CD14-positive monocyte (primary cell): ENCODE data around the gene SORBS2. TPM values are rescaled to one million over a fixed set of nuclear protein-coding genes. Genes with fewer than 3 reads are reported as not detected.

Experiments used
- DNase-seq, 3 donors: peaks; one replicate each; pipeline ENCODE4 v3.0.0-alpha.2; 2011 to 2022
- H2AFZ ChIP-seq: 2 replicates; pipeline ENCODE4 v1.6.0; 2012; ENCODE audit warnings: mild to moderate bottlenecking, low read depth, low read length, inconsistent platforms; ENCODE audit not compliant: insufficient read depth, poor library complexity, severe bottlenecking
- H3K27ac ChIP-seq, 2 donors: 1 replicate in 1 of 2; 2 replicates in 1 of 2; pipeline ENCODE4 v1.5.1; 2012 to 2013; ENCODE audit warnings: low read length in 2 of 2, control low read depth in 1 of 2, inconsistent platforms in 1 of 2, low read depth in 1 of 2, mild to moderate bottlenecking in 1 of 2
- H3K27me3 ChIP-seq, 2 donors: one replicate each; pipeline versions ENCODE4 v1.6.0 to v1.6.1; 2011 to 2013; ENCODE audit warnings: low read length in 2 of 2; ENCODE audit not compliant: control insufficient read depth in 2 of 2, insufficient read depth in 2 of 2
- H3K36me3 ChIP-seq, 2 donors: replicated peaks in 1 of 2; 1 replicate in 1 of 2; 2 replicates in 1 of 2; pipeline versions ENCODE4 v1.5.1 to v1.6.1; 2012 to 2013; ENCODE audit warnings: low read length in 2 of 2, control low read depth in 1 of 2, inconsistent platforms in 1 of 2, mild to moderate bottlenecking in 1 of 2; ENCODE audit not compliant: insufficient read depth in 2 of 2, control insufficient read depth in 1 of 2
- H3K4me1 ChIP-seq, 2 donors: 1 replicate in 1 of 2; 2 replicates in 1 of 2; pipeline versions ENCODE4 v1.5.1 to v1.6.1; 2012 to 2013; ENCODE audit warnings: low read length in 2 of 2, control low read depth in 1 of 2, inconsistent platforms in 1 of 2, mild to moderate bottlenecking in 1 of 2, moderate library complexity in 1 of 2; ENCODE audit not compliant: insufficient read depth in 2 of 2, control insufficient read depth in 1 of 2
- H3K4me2 ChIP-seq: replicated peaks from 2 replicates; pipeline ENCODE3; 2012; ENCODE audit warnings: low read length, moderate library complexity, mild to moderate bottlenecking; ENCODE audit not compliant: poor library complexity, severe bottlenecking; ENCODE audit errors: extremely low read depth
- H3K4me3 ChIP-seq, 3 experiments: fragments of 200-600 bp in 1 of 3; sonication (generic) in 1 of 3; replicated peaks in 1 of 3; 1 replicate in 2 of 3; 2 replicates in 1 of 3; pipeline ENCODE4 v1.5.1; 2011 to 2013; ENCODE audit warnings: low read length in 3 of 3, mild to moderate bottlenecking in 3 of 3, control low read depth in 2 of 3, low read depth in 2 of 3, inconsistent platforms in 1 of 3, moderate library complexity in 1 of 3
- H3K79me2 ChIP-seq: 2 replicates; pipeline ENCODE4 v1.6.0; 2012; ENCODE audit warnings: mild to moderate bottlenecking, control low read depth, inconsistent platforms, low read length, moderate library complexity; ENCODE audit not compliant: insufficient read depth
- H3K9ac ChIP-seq: 2 replicates; pipeline ENCODE4 v1.6.0; 2017; ENCODE audit warnings: low read length, mild to moderate bottlenecking; ENCODE audit not compliant: insufficient read depth, poor library complexity, severe bottlenecking
- H3K9me3 ChIP-seq, 2 donors: replicated peaks in 1 of 2; 1 replicate in 1 of 2; 2 replicates in 1 of 2; pipeline versions ENCODE4 v1.5.1 to v1.6.1; 2012 to 2013; ENCODE audit warnings: low read length in 2 of 2, control low read depth in 1 of 2; ENCODE audit not compliant: control insufficient read depth in 1 of 2, insufficient read depth in 1 of 2
- H4K20me1 ChIP-seq: 2 replicates; pipeline ENCODE4 v1.6.0; 2012; ENCODE audit warnings: mild to moderate bottlenecking, low read length, control low read depth, moderate library complexity; ENCODE audit not compliant: insufficient read depth
- H3K27ac Mint-ChIP-seq, 7 donors: one replicate each; pipeline ENCODE4 v1.8.0; 2020; ENCODE audit warnings: mild to moderate bottlenecking in 7 of 7, mixed read lengths in 7 of 7, moderate library complexity in 6 of 7, inconsistent platforms in 2 of 7
- H3K27me3 Mint-ChIP-seq, 3 donors: one replicate each; pipeline ENCODE4 v1.8.0; 2021 to 2022; ENCODE audit warnings: low read depth in 3 of 3, mild to moderate bottlenecking in 3 of 3, mixed read lengths in 3 of 3, moderate library complexity in 3 of 3, inconsistent platforms in 1 of 3
- H3K36me3 Mint-ChIP-seq, 2 donors: one replicate each; pipeline ENCODE4 v1.8.0; 2020; ENCODE audit warnings: mixed read lengths in 2 of 2, inconsistent platforms in 1 of 2, mild to moderate bottlenecking in 1 of 2
- H3K4me1 Mint-ChIP-seq: one replicate; pipeline ENCODE4 v1.8.0; 2020; ENCODE audit warnings: mild to moderate bottlenecking, mixed read lengths
- H3K4me3 Mint-ChIP-seq, 2 donors: one replicate each; pipeline ENCODE4 v1.8.0; 2020; ENCODE audit warnings: mild to moderate bottlenecking in 2 of 2, mixed read lengths in 2 of 2, moderate library complexity in 1 of 2
- H3K9me3 Mint-ChIP-seq, 7 donors: one replicate each; pipeline ENCODE4 v1.8.0; 2020 to 2022; ENCODE audit warnings: mixed read lengths in 7 of 7, mild to moderate bottlenecking in 6 of 7, moderate library complexity in 6 of 7, inconsistent platforms in 2 of 7
- CTCF ChIP-seq: fragments of 200-600 bp; IDR thresholded peaks from one replicate; pipeline ENCODE4 v1.8.0; 2022; ENCODE audit warnings: antibody characterized with exemption, mild to moderate bottlenecking
- WGBS: methylation state at CpG from one replicate; pipeline ENCODE4 v1.1.5; 2013; ENCODE audit warnings: missing lambda C conversion rate; ENCODE audit not compliant: insufficient coverage; 5-methylcytosine and 5-hydroxymethylcytosine counted together
- intact Hi-C, 2 donors: fragments of 100-400 bp; cut with micrococcal nuclease; formaldehyde crosslinking; loops; one replicate each; pipeline versions ENCODE4 v1.15.0 to v1.15.1; 2023
- polyA plus RNA-seq, 3 donors: library from polyadenylated mRNA; depleted of rRNA in 1 of 3; unstranded in 2 of 3; stranded (reverse) in 1 of 3; fragments of 300-500 nt in 2 of 3; fragments of >200 nt in 1 of 3; fragmentation: Illumina TruSeq in 2 of 3; gene quantifications; 1 replicate in 2 of 3; 2 replicates in 1 of 3; pipeline ENCODE4 v1.2.3, GENCODE V29; 2012 to 2021

SORBS2 gene
- polyA plus RNA-seq, 3 donors = not detected

GRCh38 chr4:185728893-185729292 lies 83.1 kb downstream of the SORBS2 start:
- H3K4me3 Mint-ChIP-seq = no peak overlapping the region
- Histone ChIP-seq H3K9me3 (no peaks in the 10 kb centered on the region), H2AFZ (no peak overlapping the region), H3K4me2 (no peak overlapping the region), H3K79me2 (no peaks in the 10 kb centered on the region), H4K20me1 (no peaks in the 10 kb centered on the region), H3K27ac (no peak overlapping the region), H3K27me3 (no peaks in the 10 kb centered on the region), H3K4me3 (no peak overlapping the region), H3K9ac (no peak overlapping the region), H3K36me3 (no peaks in the 10 kb centered on the region), H3K4me1 (peaks cover 29 to 38% of the 10 kb centered on the region in 2 donors)
- H3K27me3 Mint-ChIP-seq = peaks cover 0 to 16% (median 9%) of the 10 kb centered on the region in 3 donors
- no CpG with 5 or more reads among the region's 2 CpGs for WGBS
- H3K36me3 Mint-ChIP-seq = peaks cover 3% of the 10 kb centered on the region in 2 donors
- H3K9me3 Mint-ChIP-seq = peaks cover 0 to 7% (median 1%) of the 10 kb centered on the region in 7 donors
- H3K27ac Mint-ChIP-seq = no peak overlapping the region
- no peak for TF ChIP-seq CTCF
- DNase-seq = no peak
- intact Hi-C loops = no loop called here
- peaks cover 31% of the 10 kb centered on the region for H3K4me1 Mint-ChIP-seq

DNA sequence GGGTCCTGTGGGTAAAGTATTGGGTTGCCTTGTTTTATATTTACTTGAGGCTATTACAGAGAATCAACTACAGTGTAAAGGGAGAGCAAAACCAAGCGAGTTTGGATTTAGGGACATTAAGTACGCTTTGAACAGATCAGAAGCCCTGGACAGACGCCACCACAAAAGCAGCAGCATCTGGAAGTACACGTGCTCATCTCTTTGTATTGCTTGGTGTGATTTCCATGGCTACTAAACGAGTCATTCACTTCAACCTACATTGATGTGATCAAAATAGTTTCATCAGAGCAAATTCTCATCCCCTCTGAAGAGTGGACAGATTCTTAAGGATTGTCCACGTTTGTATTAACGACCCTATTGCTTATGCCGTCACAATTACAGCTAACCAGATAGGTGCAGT lies 85.1 kb downstream of the SORBS2 start:
- H2AFZ ChIP-seq = no peak overlapping the region
- TF ChIP-seq CTCF = no peak
- Mint-ChIP-seq H3K36me3 (no peaks in the 10 kb centered on the region), H3K27me3 (peaks cover 0 to 13% (median 9%) of the 10 kb centered on the region in 3 donors), H3K4me1 (peaks cover 27% of the 10 kb centered on the region), H3K27ac (no peak overlapping the region), H3K9me3 (peaks cover 0 to 4% (median 0%) of the 10 kb centered on the region in 7 donors), H3K4me3 (no peak overlapping the region)
- no peak overlapping the region for H3K4me3 ChIP-seq
- no peaks in the 10 kb centered on the region for H4K20me1 ChIP-seq
- H3K4me2 ChIP-seq = no peak overlapping the region
- 100% methylated on average over 1 of the region's 8 CpGs for WGBS
- H3K9me3 ChIP-seq = no peaks in the 10 kb centered on the region
- no peaks in the 10 kb centered on the region for H3K27me3 ChIP-seq
- DNase-seq = no peak
- peaks cover 18 to 26% of the 10 kb centered on the region in 2 donors for H3K4me1 ChIP-seq
- no peak overlapping the region for H3K9ac ChIP-seq
- intact Hi-C loops = no loop called here
- H3K79me2 ChIP-seq = no peaks in the 10 kb centered on the region
- no peak overlapping the region for H3K27ac ChIP-seq
- no peaks in the 10 kb centered on the region for H3K36me3 ChIP-seq
